K562 (cell line): Measurements from ENCODE around the gene MMEL1. TPM values are rescaled to one million over a fixed set of nuclear protein-coding genes. Genes with fewer than 3 reads are reported as not detected.

Experiments used
- ARID1B ChIP-seq: fragments of 450-650 bp; IDR thresholded peaks from 2 replicates; pipeline ENCODE4 v1.6.1; 2016; ENCODE audit warnings: antibody characterized with exemption, mild to moderate bottlenecking, inconsistent platforms
- ASH1L ChIP-seq: fragments of 450-650 bp; IDR thresholded peaks from 2 replicates; pipeline ENCODE4 v1.6.1; 2018; ENCODE audit warnings: borderline replicate concordance, mild to moderate bottlenecking, low read depth; ENCODE audit not compliant: partially characterized antibody
- BDP1 ChIP-seq: IDR thresholded peaks from 3 replicates; pipeline ENCODE4 v1.6.1; 2011; ENCODE audit not compliant: insufficient read length, insufficient read depth
- DNMT1 ChIP-seq: fragments of 450-650 bp; IDR thresholded peaks from 2 replicates; pipeline ENCODE4 v1.6.1; 2016; ENCODE audit warnings: antibody characterized with exemption, mild to moderate bottlenecking
- EP400 ChIP-seq: fragments of 450-650 bp; IDR thresholded peaks from 2 replicates; pipeline ENCODE4 v1.6.1; 2017; ENCODE audit warnings: antibody characterized with exemption, mild to moderate bottlenecking, moderate library complexity
- ERF ChIP-seq: fragments of 450-650 bp; formaldehyde crosslinking; IDR thresholded peaks from 2 replicates; pipeline ENCODE4 v1.4.0; 2020; ENCODE audit warnings: mild to moderate bottlenecking, mixed read lengths
- FOXO4 ChIP-seq: fragments of 450-650 bp; formaldehyde crosslinking; IDR thresholded peaks from 2 replicates; pipeline ENCODE4 v1.4.0; 2020; ENCODE audit warnings: mild to moderate bottlenecking, moderate library complexity
- MEF2D ChIP-seq: conservative IDR thresholded peaks from 2 replicates; pipeline ENCODE4 v1.6.1; 2016; ENCODE audit warnings: low read depth, missing genetic modification characterization, missing compliant biosample characterization
- RAD21 ChIP-seq, 2 experiments: fragments of 250-450 bp in 1 of 2; fragments of 450-650 bp in 1 of 2; sonication (Bioruptor Pico) in 1 of 2; formaldehyde crosslinking in 1 of 2; IDR thresholded peaks in 1 of 2; conservative IDR thresholded peaks in 1 of 2; 2 replicates each; pipeline versions ENCODE4 v1.4.0 to v1.8.0; 2020 to 2022; ENCODE audit warnings: mild to moderate bottlenecking in 2 of 2, moderate library complexity in 1 of 2
- TCF7 ChIP-seq: sonication (generic); IDR thresholded peaks from 2 replicates; pipeline ENCODE4 v1.6.1; 2016; ENCODE audit warnings: antibody characterized with exemption, borderline replicate concordance
- TFAP4 ChIP-seq: sonication (generic); formaldehyde crosslinking; IDR thresholded peaks from 2 replicates; pipeline ENCODE4 v1.8.0; 2022; ENCODE audit warnings: missing genetic modification reagents, mild to moderate bottlenecking, moderate library complexity, borderline replicate concordance
- TSC22D4 ChIP-seq: fragments of 450-650 bp; IDR thresholded peaks from 2 replicates; pipeline ENCODE4 v1.6.1; 2016; ENCODE audit warnings: missing genetic modification characterization, missing biosample characterization, control low read depth
- ZBTB1 ChIP-seq: sonication (generic); formaldehyde crosslinking; IDR thresholded peaks from 2 replicates; pipeline ENCODE4 v1.8.1; 2023; ENCODE audit warnings: missing genetic modification reagents, low read depth, mild to moderate bottlenecking, borderline replicate concordance
- ZC3H8 ChIP-seq: fragments of 450-650 bp; IDR thresholded peaks from 2 replicates; pipeline ENCODE4 v1.6.1; 2017
- ZFP30 ChIP-seq: fragments of 250-450 bp; sonication (Bioruptor Pico); IDR thresholded peaks from 2 replicates; pipeline ENCODE4 v1.8.0; 2022; ENCODE audit warnings: moderate library complexity, mild to moderate bottlenecking, inconsistent platforms, borderline replicate concordance
- ZNF23 ChIP-seq: fragments of 250-450 bp; sonication (Bioruptor Pico); IDR thresholded peaks from 2 replicates; pipeline ENCODE4 v1.4.0; 2020; ENCODE audit warnings: mild to moderate bottlenecking
- ZNF324 ChIP-seq: fragments of 250-450 bp; sonication (Bioruptor Pico); IDR thresholded peaks from 2 replicates; pipeline ENCODE4 v1.4.0; 2020; ENCODE audit warnings: mild to moderate bottlenecking
- ZNF436 ChIP-seq: fragments of 250-450, 450-650 bp; sonication (Bioruptor Pico); formaldehyde crosslinking; IDR thresholded peaks from 2 replicates; pipeline ENCODE4 v1.7.0; 2020; ENCODE audit warnings: mild to moderate bottlenecking
- polyA plus RNA-seq, 8 experiments: library from polyadenylated mRNA; depleted of rRNA in 4 of 8; stranded (reverse) in 5 of 8; unstranded in 3 of 8; fragments of >200 nt; fragmentation: Nextera tagmentation in 2 of 8; fragmentation: Illumina TruSeq in 1 of 8; extraction: Ambion mirVana in 2 of 8; extraction: Trizol in 1 of 8; gene quantifications; 2 replicates each; pipeline versions ENCODE4 v1.2.1 to v1.2.3, GENCODE V29; 2011 to 2014; ENCODE audit warnings: inconsistent platforms in 1 of 8, missing spikeins in 1 of 8
- total RNA-seq, 7 experiments: library from RNA; depleted of rRNA in 6 of 7; stranded (reverse); fragments of >200 nt in 6 of 7; fragmentation: Illumina TruSeq in 2 of 7; extraction: Trizol in 2 of 7; gene quantifications; 2 replicates each; pipeline versions ENCODE4 v1.2.1 to v1.2.3, GENCODE V29; 2011 to 2021; ENCODE audit warnings: low replicate concordance in 1 of 7
- TF ChIP-seq, protein P1 (sequence below): sonication (generic); formaldehyde crosslinking; IDR thresholded peaks from 2 replicates; pipeline ENCODE4 v1.8.0; 2022; ENCODE audit warnings: mild to moderate bottlenecking, missing genetic modification reagents, borderline replicate concordance
- TF ChIP-seq, protein P2 (sequence below): fragments of 450-650 bp; formaldehyde crosslinking; IDR thresholded peaks from 2 replicates; pipeline ENCODE4 v1.4.0; 2020; ENCODE audit warnings: mild to moderate bottlenecking, mixed read lengths
- TF ChIP-seq, protein P3 (sequence below): sonication (generic); formaldehyde crosslinking; IDR thresholded peaks from 2 replicates; pipeline ENCODE4 v1.8.0; 2023; ENCODE audit warnings: mild to moderate bottlenecking, missing genetic modification reagents

MMEL1 gene
- total and polyA plus RNA-seq, 9 of the 15 experiments (the other 6 are each of a cell fraction or from before 2014, with no cell fraction given): not detected

DNA sequence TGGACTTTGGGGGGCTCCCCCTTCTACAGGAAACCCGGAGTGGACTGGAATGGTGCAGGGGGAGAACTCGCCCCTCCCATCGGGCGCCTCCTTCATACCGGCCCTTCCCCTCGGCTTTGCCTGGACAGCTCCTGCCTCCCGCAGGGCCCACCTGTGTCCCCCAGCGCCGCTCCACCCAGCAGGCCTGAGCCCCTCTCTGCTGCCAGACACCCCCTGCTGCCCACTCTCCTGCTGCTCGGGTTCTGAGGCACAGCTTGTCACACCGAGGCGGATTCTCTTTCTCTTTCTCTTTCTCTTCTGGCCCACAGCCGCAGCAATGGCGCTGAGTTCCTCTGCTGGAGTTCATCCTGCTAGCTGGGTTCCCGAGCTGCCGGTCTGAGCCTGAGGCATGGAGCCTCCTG is 76.5 kb downstream of the MMEL1 start, which contains the start of gene TNFRSF14 (continued):
- TF ChIP-seq ZBTB1 (CRISPR knock-in tag): no peak
- TF ChIP-seq RAD21 (CRISPR knock-in tag; conservative IDR thresholded peaks at IDR 0.05 in 1 of 2, IDR thresholded peaks at IDR 0.05 in 1 of 2): no peak
- no peak for TF ChIP-seq ASH1L
- no peak for TF ChIP-seq TFAP4 (CRISPR knock-in tag)
- no peak for TF ChIP-seq ZNF23
- TF ChIP-seq TCF7: no peak
- TF ChIP-seq, protein P1, sequence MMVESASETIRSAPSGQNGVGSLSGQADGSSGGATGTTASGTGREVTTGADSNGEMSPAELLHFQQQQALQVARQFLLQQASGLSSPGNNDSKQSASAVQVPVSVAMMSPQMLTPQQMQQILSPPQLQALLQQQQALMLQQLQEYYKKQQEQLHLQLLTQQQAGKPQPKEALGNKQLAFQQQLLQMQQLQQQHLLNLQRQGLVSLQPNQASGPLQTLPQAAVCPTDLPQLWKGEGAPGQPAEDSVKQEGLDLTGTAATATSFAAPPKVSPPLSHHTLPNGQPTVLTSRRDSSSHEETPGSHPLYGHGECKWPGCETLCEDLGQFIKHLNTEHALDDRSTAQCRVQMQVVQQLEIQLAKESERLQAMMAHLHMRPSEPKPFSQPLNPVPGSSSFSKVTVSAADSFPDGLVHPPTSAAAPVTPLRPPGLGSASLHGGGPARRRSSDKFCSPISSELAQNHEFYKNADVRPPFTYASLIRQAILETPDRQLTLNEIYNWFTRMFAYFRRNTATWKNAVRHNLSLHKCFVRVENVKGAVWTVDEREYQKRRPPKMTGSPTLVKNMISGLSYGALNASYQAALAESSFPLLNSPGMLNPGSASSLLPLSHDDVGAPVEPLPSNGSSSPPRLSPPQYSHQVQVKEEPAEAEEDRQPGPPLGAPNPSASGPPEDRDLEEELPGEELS: no peak
- no peak for TF ChIP-seq ZNF324
- no peak for TF ChIP-seq ZC3H8
- TF ChIP-seq TSC22D4 (tag): no peak
- TF ChIP-seq MEF2D (tag): no peak
- no peak for TF ChIP-seq ARID1B
- TF ChIP-seq, protein P2, sequence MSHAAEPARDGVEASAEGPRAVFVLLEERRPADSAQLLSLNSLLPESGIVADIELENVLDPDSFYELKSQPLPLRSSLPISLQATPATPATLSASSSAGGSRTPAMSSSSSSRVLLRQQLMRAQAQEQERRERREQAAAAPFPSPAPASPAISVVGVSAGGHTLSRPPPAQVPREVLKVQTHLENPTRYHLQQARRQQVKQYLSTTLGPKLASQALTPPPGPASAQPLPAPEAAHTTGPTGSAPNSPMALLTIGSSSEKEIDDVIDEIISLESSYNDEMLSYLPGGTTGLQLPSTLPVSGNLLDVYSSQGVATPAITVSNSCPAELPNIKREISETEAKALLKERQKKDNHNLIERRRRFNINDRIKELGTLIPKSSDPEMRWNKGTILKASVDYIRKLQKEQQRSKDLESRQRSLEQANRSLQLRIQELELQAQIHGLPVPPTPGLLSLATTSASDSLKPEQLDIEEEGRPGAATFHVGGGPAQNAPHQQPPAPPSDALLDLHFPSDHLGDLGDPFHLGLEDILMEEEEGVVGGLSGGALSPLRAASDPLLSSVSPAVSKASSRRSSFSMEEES (CRISPR knock-in tag): no peak
- no peak for TF ChIP-seq ERF (CRISPR knock-in tag)
- no peak for TF ChIP-seq FOXO4 (CRISPR knock-in tag)
- TF ChIP-seq, protein P3, sequence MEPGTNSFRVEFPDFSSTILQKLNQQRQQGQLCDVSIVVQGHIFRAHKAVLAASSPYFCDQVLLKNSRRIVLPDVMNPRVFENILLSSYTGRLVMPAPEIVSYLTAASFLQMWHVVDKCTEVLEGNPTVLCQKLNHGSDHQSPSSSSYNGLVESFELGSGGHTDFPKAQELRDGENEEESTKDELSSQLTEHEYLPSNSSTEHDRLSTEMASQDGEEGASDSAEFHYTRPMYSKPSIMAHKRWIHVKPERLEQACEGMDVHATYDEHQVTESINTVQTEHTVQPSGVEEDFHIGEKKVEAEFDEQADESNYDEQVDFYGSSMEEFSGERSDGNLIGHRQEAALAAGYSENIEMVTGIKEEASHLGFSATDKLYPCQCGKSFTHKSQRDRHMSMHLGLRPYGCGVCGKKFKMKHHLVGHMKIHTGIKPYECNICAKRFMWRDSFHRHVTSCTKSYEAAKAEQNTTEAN (CRISPR knock-in tag): no peak
- TF ChIP-seq ZFP30 (CRISPR knock-in tag): no peak
- no peak for TF ChIP-seq BDP1
- TF ChIP-seq DNMT1: no peak
- TF ChIP-seq EP400: no peak
- TF ChIP-seq ZNF436 (CRISPR knock-in tag): no peak
